Mesothelial cell of epicardium (in vitro differentiated cells): ENCODE data around the gene SAT2. TPM values are rescaled to one million over a fixed set of nuclear protein-coding genes. Genes with fewer than 3 reads are reported as not detected.
A peak's percentile ranks its signal among the peaks of the same experiment; 100 is the strongest.

ENCODE experiments used
- DNase-seq, 2 experiments: peaks; one replicate each; pipeline ENCODE4 v3.0.0; 2021; ENCODE audit warnings: low spot score in 2 of 2; ENCODE audit not compliant: unreplicated experiment in 2 of 2
- H3K27ac Mint-ChIP-seq: 2 replicates; pipeline ENCODE4 v1.8.0; 2021; ENCODE audit warnings: mixed read lengths
- H3K27me3 Mint-ChIP-seq: 2 replicates; pipeline ENCODE4 v1.8.0; 2021; ENCODE audit warnings: low read depth, mixed read lengths
- H3K36me3 Mint-ChIP-seq: 2 replicates; pipeline ENCODE4 v1.8.0; 2021; ENCODE audit warnings: mixed read lengths
- H3K4me1 Mint-ChIP-seq: 2 replicates; pipeline ENCODE4 v1.8.0; 2021; ENCODE audit warnings: mixed read lengths
- H3K4me3 Mint-ChIP-seq: 2 replicates; pipeline ENCODE4 v1.8.0; 2021; ENCODE audit warnings: mild to moderate bottlenecking, moderate library complexity, mixed read lengths
- H3K9me3 Mint-ChIP-seq: 2 replicates; pipeline ENCODE4 v1.8.0; 2021; ENCODE audit warnings: mixed read lengths
- total RNA-seq: library from RNA; stranded (reverse); gene quantifications from 3 replicates; pipeline ENCODE4 v1.2.1, GENCODE V29; 2021
- TF ChIP-seq, protein P1 (sequence below): fragments of 200-600 bp; sonication (generic); IDR thresholded peaks from one replicate; pipeline ENCODE4 v1.5.0; 2021; ENCODE audit warnings: antibody characterized with exemption; ENCODE audit not compliant: unreplicated experiment

SAT2 gene
- total RNA-seq, 1 donor from 2014 or later = 87.7 TPM

GRCh38 chr17:7623661-7624060 is 4.0 kb downstream of the SAT2 start:
- no peaks in the 10 kb centered on the region for H3K27me3 Mint-ChIP-seq
- no peak for DNase-seq
- H3K27ac Mint-ChIP-seq = no peak overlapping the region
- H3K4me1 Mint-ChIP-seq = peaks cover 9% of the 10 kb centered on the region
- no peak overlapping the region for H3K4me3 Mint-ChIP-seq
- TF ChIP-seq, protein P1, sequence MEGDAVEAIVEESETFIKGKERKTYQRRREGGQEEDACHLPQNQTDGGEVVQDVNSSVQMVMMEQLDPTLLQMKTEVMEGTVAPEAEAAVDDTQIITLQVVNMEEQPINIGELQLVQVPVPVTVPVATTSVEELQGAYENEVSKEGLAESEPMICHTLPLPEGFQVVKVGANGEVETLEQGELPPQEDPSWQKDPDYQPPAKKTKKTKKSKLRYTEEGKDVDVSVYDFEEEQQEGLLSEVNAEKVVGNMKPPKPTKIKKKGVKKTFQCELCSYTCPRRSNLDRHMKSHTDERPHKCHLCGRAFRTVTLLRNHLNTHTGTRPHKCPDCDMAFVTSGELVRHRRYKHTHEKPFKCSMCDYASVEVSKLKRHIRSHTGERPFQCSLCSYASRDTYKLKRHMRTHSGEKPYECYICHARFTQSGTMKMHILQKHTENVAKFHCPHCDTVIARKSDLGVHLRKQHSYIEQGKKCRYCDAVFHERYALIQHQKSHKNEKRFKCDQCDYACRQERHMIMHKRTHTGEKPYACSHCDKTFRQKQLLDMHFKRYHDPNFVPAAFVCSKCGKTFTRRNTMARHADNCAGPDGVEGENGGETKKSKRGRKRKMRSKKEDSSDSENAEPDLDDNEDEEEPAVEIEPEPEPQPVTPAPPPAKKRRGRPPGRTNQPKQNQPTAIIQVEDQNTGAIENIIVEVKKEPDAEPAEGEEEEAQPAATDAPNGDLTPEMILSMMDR = no peak
- H3K9me3 Mint-ChIP-seq = no peaks in the 10 kb centered on the region
- H3K36me3 Mint-ChIP-seq = peaks cover 5% of the 10 kb centered on the region

- H3K36me3 Mint-ChIP-seq = peaks cover 2% of the 10 kb centered on the region
- H3K4me3 Mint-ChIP-seq = no peak overlapping the region
- no peak overlapping the region for H3K27ac Mint-ChIP-seq
- no peaks in the 10 kb centered on the region for H3K9me3 Mint-ChIP-seq
- DNase-seq = no peak
- TF ChIP-seq, protein P1 = no peak
- no peaks in the 10 kb centered on the region for H3K4me1 Mint-ChIP-seq
- no peaks in the 10 kb centered on the region for H3K27me3 Mint-ChIP-seq
Observed at GRCh38 chr17:7620835-7621234, 6.8 kb downstream of the SAT2 start.

- Mint-ChIP-seq H3K4me3 (no peak overlapping the region), H3K36me3 (no peaks in the 10 kb centered on the region), H3K9me3 (no peaks in the 10 kb centered on the region), H3K27ac (no peak overlapping the region), H3K27me3 (no peaks in the 10 kb centered on the region), H3K4me1 (peaks cover 6% of the 10 kb centered on the region)
- DNase-seq = no peak
- TF ChIP-seq, protein P1 = no peak
Observed at GRCh38 chr17:7618608-7619007, 9.0 kb downstream of the SAT2 start.

DNA sequence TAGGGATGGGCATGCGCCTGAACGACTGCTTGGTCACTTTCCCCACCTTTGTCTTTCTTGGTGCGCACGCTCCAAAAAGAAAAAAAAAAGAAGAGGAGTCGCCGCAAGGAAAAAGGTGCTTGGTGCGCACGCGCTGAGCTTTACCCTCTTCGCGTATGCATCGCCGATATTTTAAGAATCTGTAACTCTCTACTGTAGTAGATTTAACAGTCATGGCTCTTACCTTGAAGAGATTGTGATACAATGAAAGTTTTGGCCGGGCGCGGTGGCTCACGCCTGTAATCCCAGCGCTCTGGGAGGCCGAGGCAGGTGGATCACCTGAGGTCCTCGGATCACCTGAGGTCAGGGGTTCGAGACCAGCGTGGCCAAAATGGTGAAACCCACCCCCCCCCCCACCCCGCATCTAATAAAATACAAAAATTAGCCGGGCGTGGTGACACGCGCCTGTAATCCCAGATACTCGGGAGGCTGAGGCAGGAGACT is 12.3 kb downstream of the SAT2 start:
- no peak for DNase-seq
- no peaks in the 10 kb centered on the region for H3K27me3 Mint-ChIP-seq
- peak overlapping the region; percentile 69 for H3K4me3 Mint-ChIP-seq
- peaks cover 3% of the 10 kb centered on the region for H3K36me3 Mint-ChIP-seq
- no peaks in the 10 kb centered on the region for H3K9me3 Mint-ChIP-seq
- H3K27ac Mint-ChIP-seq = peak overlapping the region; percentile 94
- H3K4me1 Mint-ChIP-seq = peaks cover 35% of the 10 kb centered on the region
- TF ChIP-seq, protein P1 = no peak

DNA sequence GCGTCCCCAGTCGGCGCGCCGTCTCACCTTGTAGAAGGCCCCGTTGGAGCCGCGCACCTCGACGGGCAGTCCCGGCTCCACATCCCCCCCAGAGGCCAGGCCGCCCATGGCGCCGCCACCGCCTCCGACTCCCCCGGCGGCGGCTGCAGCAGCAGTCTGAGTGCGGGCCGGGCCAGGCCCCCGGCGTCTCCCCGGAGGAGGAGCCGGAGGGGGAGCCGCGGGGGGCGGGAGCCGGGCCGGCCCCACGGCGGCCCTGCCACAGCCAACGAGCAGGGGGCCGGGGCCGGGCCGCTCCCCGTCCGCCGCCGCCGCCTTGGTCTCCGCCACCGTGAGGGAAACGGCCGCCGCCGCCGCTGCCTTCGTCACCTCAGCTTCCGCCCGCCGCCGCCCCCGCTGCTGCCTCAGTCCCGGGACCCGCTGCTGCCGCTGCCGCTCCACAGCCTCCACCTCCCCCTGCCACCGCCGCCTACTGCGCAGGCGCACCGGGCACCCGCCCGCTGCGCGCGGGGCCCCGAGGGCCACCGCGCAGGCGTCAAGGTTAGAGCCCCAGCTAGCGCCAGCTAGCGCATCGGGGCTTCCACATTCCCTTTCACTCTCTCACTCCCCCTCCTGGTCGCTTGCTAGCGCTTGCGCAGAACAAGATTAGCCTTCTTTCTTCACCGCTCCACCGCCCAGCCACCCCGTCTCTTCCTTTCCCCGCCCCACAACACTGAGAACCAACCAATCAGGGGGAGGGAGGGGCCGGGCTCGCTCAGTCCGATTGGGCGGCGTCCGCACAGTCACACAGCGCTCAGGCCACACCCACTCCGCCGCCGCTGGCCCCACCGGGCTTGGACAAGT is 13.0 kb downstream of the SAT2 start, which contains the start of gene FXR2:
Gene FXR2, minus strand, starts transcription at position 473 of the 840 bp plus-strand sequence. Its CDS starts 365 bp downstream, at position 108.
- Mint-ChIP-seq H3K4me1 (peaks cover 35% of the 10 kb centered on the region), H3K4me3 (peak within 1 kb of the TSS; percentile 88), H3K27me3 (no peaks in the 10 kb centered on the region), H3K36me3 (peaks cover 3% of the 10 kb centered on the region), H3K27ac (peak within 1 kb of the TSS; percentile 94), H3K9me3 (no peaks in the 10 kb centered on the region)
- TF ChIP-seq, protein P1 = peak; percentile 56
- peak; percentile 99 to 100 for DNase-seq
